ENCODE results near the gene TBCC. TPM values are rescaled to one million over a fixed set of nuclear protein-coding genes. Genes with fewer than 3 reads are reported as not detected.

The TBCC gene
- polyA plus RNA-seq, 1 donor = 23.6 TPM

- H3K4me3 ChIP-seq (ENCODE audit: low read length) = no peak overlapping the region
- peaks cover 30% of the 10 kb centered on the region for H3K36me3 ChIP-seq (ENCODE audit: control insufficient read depth, insufficient read depth, low read length)
- no peaks in the 10 kb centered on the region for H3K9me3 ChIP-seq (ENCODE audit: control insufficient read depth, low read depth, low read length)
- WGBS (ENCODE audit: insufficient coverage, low lambda C conversion rate) = no CpG with 5 or more reads among the region's 5 CpGs
- no peaks in the 10 kb centered on the region for H3K4me1 ChIP-seq (ENCODE audit: control insufficient read depth, insufficient read depth, low read length)
- H3K27ac ChIP-seq (ENCODE audit: low read length) = no peak overlapping the region
- no peak for DNase-seq
- no peaks in the 10 kb centered on the region for H3K27me3 ChIP-seq (ENCODE audit: control insufficient read depth, insufficient read depth, low read length)
These were observed 48.6 kb downstream of the TBCC start for GRCh38 chr6:42697268-42697655.

- no peaks in the 10 kb centered on the region for H3K9me3 ChIP-seq (ENCODE audit: control insufficient read depth, low read depth, low read length)
- H3K27ac ChIP-seq (ENCODE audit: low read length) = no peak overlapping the region
- DNase-seq = no peak
- H3K4me1 ChIP-seq (ENCODE audit: control insufficient read depth, insufficient read depth, low read length) = no peaks in the 10 kb centered on the region
- peaks cover 33% of the 10 kb centered on the region for H3K36me3 ChIP-seq (ENCODE audit: control insufficient read depth, insufficient read depth, low read length)
- no CpG with 5 or more reads among the region's 7 CpGs for WGBS (ENCODE audit: insufficient coverage, low lambda C conversion rate)
- no peaks in the 10 kb centered on the region for H3K27me3 ChIP-seq (ENCODE audit: control insufficient read depth, insufficient read depth, low read length)
- H3K4me3 ChIP-seq (ENCODE audit: low read length) = no peak overlapping the region
These were observed 49.2 kb downstream of the TBCC start for GRCh38 chr6:42696526-42697267.

DNA sequence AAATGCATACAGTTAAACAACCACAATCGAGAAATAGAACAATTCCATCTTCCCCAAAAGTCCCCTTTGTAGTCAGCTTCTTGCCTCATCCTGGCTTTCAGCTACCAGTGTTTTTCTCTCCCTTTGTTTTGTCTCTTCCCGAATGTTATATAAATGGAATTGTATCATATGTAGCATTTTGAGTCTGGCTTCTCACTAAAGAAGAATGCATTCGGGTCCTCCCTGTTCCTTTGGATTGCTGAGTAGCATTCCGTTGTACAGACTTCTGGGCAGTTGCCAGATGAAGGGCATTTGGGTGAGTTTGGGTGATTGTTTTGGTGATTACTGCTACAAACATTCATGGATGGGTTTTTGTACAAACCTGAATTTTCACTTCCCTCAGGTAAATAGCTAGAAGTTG is 51.3 kb downstream of the TBCC start:
- Histone ChIP-seq H3K9me3 (ENCODE audit: control insufficient read depth, low read depth, low read length) (no peaks in the 10 kb centered on the region), H3K27me3 (ENCODE audit: control insufficient read depth, insufficient read depth, low read length) (no peaks in the 10 kb centered on the region), H3K36me3 (ENCODE audit: control insufficient read depth, insufficient read depth, low read length) (peaks cover 53% of the 10 kb centered on the region), H3K4me3 (ENCODE audit: low read length) (no peak overlapping the region), H3K4me1 (ENCODE audit: control insufficient read depth, insufficient read depth, low read length) (no peaks in the 10 kb centered on the region), H3K27ac (ENCODE audit: low read length) (no peak overlapping the region)
- WGBS (ENCODE audit: insufficient coverage, low lambda C conversion rate) = 100% methylated on average over 1 of the region's 4 CpGs
- DNase-seq = no peak

Other genes starting within 250 kb of the TBCC start
- 24.5 TPM for gene UBR2, start 182.1 kb downstream of the TBCC start, polyA plus RNA-seq
- 1.5 TPM for gene PRPH2, start 23.5 kb downstream of the TBCC start, polyA plus RNA-seq
- gene BICRAL, start 35.9 kb upstream of the TBCC start, polyA plus RNA-seq = 13.0 TPM
- 90.6 TPM for gene RPL7L1, start 133.5 kb upstream of the TBCC start, polyA plus RNA-seq
- gene PTCRA, start 169.9 kb upstream of the TBCC start, polyA plus RNA-seq = 0.15 TPM
- gene CNPY3, start 183.4 kb upstream of the TBCC start, polyA plus RNA-seq = 53.0 TPM
- 0.54 TPM for gene GNMT, start 214.7 kb upstream of the TBCC start, polyA plus RNA-seq
- gene PEX6, start 233.1 kb upstream of the TBCC start, polyA plus RNA-seq = 35.7 TPM
- 62.0 TPM for gene PPP2R5D, start 238.5 kb upstream of the TBCC start, polyA plus RNA-seq

All from large intestine (tissue), 3 donors.